NCI-H1092 treated with DMSO at 0.1 percent for 48 hours (cell line): ENCODE measurements around the gene TWIST2.

Experiments used
- DNase-seq: peaks from one replicate; lab custom pipeline; 2025; lab: John Stamatoyannopoulos, UW

TWIST2 gene

GRCh38 chr2:238939521-238940403 lies 91.9 kb downstream of the TWIST2 start:
- no peak for DNase-seq

- no peak for DNase-seq
These were observed 92.9 kb downstream of the TWIST2 start for GRCh38 chr2:238940806-238941205.

GRCh38 chr2:238941262-238941792 lies 93.4 kb downstream of the TWIST2 start:
- DNase-seq, result no peak

GRCh38 chr2:238942080-238942725 lies 94.3 kb downstream of the TWIST2 start:
- no peak for DNase-seq

DNA sequence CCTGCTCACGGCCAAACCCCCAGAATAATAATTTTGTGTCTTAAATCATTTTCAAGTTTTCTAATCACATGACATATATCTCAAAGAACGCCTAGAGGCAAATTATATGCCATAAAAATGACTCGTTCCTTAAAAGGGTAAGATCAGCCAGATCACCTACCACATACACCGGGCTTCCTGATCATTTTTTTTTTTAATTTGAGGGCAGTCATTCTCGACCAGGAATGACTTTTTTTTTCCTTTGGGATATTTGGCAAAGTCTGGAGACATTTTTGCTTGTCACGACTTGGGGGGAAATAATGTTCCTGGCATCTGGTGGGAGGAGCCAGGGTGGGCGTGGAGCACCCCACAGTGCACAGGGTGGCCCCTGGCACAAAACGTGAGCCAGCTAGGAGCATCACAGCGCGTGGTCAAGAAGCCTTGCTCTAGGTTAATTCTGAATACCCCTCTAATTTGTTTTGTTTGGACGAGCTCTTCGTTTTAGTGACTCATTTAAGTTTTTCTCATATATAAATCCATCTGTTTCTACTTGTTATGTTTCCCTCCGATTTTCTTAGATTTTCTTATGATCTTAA lies 94.9 kb downstream of the TWIST2 start:
- DNase-seq, result no peak

DNA sequence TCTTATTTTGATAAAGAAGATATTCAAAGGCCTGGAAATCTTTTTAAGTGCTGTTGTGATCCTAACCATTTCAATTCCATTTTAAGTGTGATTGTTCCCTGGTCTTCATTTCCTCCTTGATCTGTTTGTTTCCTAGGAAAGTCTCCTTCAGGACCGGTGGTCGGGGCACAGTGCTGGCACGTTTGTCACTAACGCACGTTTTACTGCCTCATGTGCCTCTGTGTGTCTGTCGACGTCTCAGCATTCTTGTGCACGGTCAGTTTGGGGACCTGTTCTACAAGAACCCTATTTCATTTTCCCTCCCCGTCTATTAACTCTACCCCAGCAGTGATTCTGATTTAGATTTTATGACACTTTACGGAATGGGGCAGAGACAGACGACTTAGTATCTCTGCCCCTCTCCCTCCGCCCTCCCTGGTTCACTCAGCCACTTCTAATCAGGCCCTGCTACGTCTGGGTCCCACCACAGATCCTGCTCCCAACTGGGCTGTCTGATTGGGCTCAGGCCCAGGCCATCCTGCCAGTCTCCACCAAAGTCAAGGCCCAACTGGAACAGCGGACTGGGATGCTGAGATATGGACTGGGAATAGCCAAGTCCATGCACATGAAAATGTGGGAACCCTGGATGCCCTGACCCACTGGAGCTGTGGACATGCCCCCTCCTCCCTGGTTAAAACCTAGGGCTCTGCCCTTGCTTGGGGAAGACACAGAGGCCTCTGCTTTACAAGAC lies 95.6 kb downstream of the TWIST2 start:
- no peak for DNase-seq

GRCh38 chr2:238945433-238946150 lies 97.7 kb downstream of the TWIST2 start:
- no peak for DNase-seq

- no peak for DNase-seq
These were observed 98.7 kb downstream of the TWIST2 start for GRCh38 chr2:238946318-238947242.

GRCh38 chr2:238947243-238947760 lies 99.4 kb downstream of the TWIST2 start:
- no peak for DNase-seq

DNA sequence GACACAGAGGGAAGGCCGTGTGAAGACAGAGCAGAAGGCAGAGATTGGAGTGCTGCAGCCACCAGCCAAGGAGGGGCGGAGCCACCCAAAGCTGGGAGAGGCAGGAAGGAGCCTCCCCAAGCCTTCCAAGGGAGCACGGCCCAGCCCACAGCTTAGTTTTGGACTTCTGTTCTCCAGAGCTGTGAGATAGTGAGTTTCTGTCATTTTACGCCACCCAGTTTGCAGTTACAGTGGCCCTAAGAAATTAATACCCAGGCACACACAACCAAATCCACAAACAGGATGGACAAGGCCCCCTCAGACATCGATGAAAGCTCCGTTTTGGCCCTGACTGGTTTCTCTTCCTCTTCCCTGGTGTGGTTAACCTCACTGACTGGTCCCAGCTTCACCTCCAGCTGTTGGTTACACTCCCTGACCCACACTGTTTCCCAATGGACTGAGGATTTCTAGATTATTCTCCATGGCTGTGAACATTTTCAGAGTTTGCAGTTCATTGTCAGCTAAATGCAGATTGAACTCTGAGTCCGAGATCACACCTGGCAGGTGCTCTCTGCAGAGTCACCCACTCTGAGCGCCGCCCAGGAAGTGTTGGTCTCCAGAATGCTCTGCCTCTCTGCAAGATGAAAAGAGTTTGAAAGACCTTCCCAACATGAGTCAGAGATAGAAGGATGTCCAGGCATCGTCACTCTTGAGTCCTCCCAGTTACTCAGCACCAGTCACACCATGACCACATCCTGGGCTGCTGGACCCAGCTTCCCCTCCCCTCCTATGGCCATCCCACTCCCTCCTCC lies 100.2 kb downstream of the TWIST2 start:
- no peak for DNase-seq

GRCh38 chr2:238948765-238949641 lies 101.1 kb downstream of the TWIST2 start:
- no peak for DNase-seq

GRCh38 chr2:238949710-238950345 lies 101.9 kb downstream of the TWIST2 start:
- no peak for DNase-seq

DNA sequence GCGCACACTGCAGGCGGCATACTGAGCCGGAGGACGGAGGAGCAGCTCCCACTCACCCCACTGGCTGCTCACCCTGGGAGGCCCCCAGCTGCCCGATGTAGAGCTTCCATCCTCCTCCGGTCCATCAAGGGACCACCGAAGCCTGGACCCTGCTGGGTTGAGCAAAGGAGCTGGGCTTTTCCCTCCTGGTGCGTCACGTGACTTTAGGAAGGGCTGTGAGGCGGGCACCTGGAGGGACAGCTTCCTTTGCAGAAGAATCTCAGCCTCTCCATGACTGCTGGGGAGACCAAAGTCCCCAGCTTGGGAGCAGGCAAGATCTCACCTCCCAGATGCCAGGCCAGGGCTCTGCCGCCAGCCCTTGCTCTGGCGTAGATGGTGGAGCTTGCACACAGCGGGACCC lies 102.7 kb downstream of the TWIST2 start:
- no peak for DNase-seq

DNA sequence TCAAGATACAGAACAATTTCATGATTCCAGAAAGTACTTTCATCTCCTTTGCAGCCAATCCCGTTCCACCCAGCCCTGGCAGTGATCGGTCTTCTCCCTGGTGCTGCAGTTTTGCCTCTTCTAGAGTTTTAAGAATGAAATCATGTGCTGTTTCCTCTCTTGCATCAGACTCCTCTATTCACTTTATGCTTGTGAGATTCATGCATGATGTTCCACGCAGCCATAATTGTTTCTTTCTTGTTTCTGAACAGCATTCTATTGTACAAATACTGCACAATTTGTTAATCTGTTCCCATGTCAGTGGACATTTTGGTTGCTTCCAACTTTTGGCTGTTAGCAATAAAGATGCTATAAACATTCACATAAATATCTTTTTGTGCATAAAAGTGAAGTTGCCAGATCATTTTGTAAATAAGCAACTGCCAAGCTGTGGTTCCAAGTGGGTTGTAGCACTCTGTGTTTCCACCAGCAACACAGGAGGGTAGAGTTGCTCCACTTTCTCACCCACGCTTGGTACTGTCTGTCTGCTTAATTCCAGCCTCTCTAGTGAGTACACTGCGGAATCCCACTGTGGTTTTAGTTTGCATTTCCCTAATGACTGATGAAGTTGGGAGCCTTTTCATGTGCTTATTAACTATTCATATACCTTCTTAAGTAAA lies 104.5 kb downstream of the TWIST2 start:
- DNase-seq, result no peak

- DNase-seq, result no peak
These were observed 107.1 kb downstream of the TWIST2 start for GRCh38 chr2:238954841-238955591.
